ENCODE data around the gene PHACTR1.

Gene PHACTR1

GRCh38 chr6:13275435-13275989 lies 558.9 kb downstream of the PHACTR1 start:
- no peak for DNase-seq

- DNase-seq = no peak
These were observed 560.7 kb downstream of the PHACTR1 start for GRCh38 chr6:13277231-13277630.

- no peak for DNase-seq
These were observed 561.6 kb downstream of the PHACTR1 start for GRCh38 chr6:13278164-13278563.

GRCh38 chr6:13278991-13279390 lies 562.4 kb downstream of the PHACTR1 start:
- no peak for DNase-seq

GRCh38 chr6:13280254-13280653 lies 563.7 kb downstream of the PHACTR1 start:
- no peak for DNase-seq

GRCh38 chr6:13281686-13282085 lies 565.1 kb downstream of the PHACTR1 start:
- no peak for DNase-seq

- DNase-seq = no peak
These were observed 566.0 kb downstream of the PHACTR1 start for GRCh38 chr6:13282393-13283069.

GRCh38 chr6:13283331-13283730 lies 566.8 kb downstream of the PHACTR1 start:
- DNase-seq = no peak

GRCh38 chr6:13284646-13285045 lies 568.1 kb downstream of the PHACTR1 start:
- no peak for DNase-seq

- no peak for DNase-seq
These were observed 569.1 kb downstream of the PHACTR1 start for GRCh38 chr6:13285705-13286104.

GRCh38 chr6:13286181-13286580 lies 569.6 kb downstream of the PHACTR1 start:
- DNase-seq = no peak

GRCh38 chr6:13287104-13287503 lies 570.5 kb downstream of the PHACTR1 start:
- no peak for DNase-seq

GRCh38 chr6:13288481-13288880 lies 571.9 kb downstream of the PHACTR1 start:
- DNase-seq = no peak

GRCh38 chr6:13288969-13289391 lies 572.4 kb downstream of the PHACTR1 start:
- no peak for DNase-seq

- DNase-seq = no peak
These were observed 573.3 kb downstream of the PHACTR1 start for GRCh38 chr6:13289789-13290318.

GRCh38 chr6:13290335-13290734 lies 573.8 kb downstream of the PHACTR1 start:
- no peak for DNase-seq

GRCh38 chr6:13292774-13293173 lies 576.2 kb downstream of the PHACTR1 start:
- peak in 1 of 2 experiments; percentile 16 for DNase-seq

- no peak for DNase-seq
These were observed 578.0 kb downstream of the PHACTR1 start for GRCh38 chr6:13294499-13295069.

GRCh38 chr6:13295576-13295975 lies 579.0 kb downstream of the PHACTR1 start:
- no peak for DNase-seq

- no peak for DNase-seq
These were observed 580.0 kb downstream of the PHACTR1 start for GRCh38 chr6:13296536-13296997.

GRCh38 chr6:13297391-13297790 lies 580.8 kb downstream of the PHACTR1 start:
- DNase-seq = no peak

GRCh38 chr6:13298446-13298845 lies 581.9 kb downstream of the PHACTR1 start:
- DNase-seq = no peak

- DNase-seq = no peak
These were observed 582.8 kb downstream of the PHACTR1 start for GRCh38 chr6:13299403-13299821.

- no peak for DNase-seq
These were observed 583.4 kb downstream of the PHACTR1 start for GRCh38 chr6:13299918-13300317.

Data from activated T-cell treated with anti-CD3 and anti-CD28 coated beads, Interleukin-2, amount 50 U/mL, for 48 hours (primary cell).